GM12878 (cell line): Measurements from ENCODE around the gene NOL4L. TPM values are rescaled to one million over a fixed set of nuclear protein-coding genes. Genes with fewer than 3 reads are reported as not detected.

Source experiments
- ATAC-seq: fragments of 200-7000 bp; cut with Tn5 transposase; 3 replicates; pipeline ENCODE4 v1.9.1; 2020; ENCODE audit warnings: mild to moderate bottlenecking, moderate library complexity
- BruUV-seq: library from RNA; stranded (reverse); fragments of 400-500 nt; replicated peaks from 2 replicates; lab custom pipeline; 2021; lab: Mats Ljungman, UMichigan
- CTCF ChIA-PET: fragments of 300-600 bp; sonication (Branson Sonifier 250); formaldehyde crosslinking; extraction: SDS; loops from one replicate; lab custom pipeline; 2021; ENCODE audit warnings: inconsistent platforms; lab: Yijun Ruan, JAX
- POLR2A ChIA-PET: fragments of 350-600 bp; formaldehyde crosslinking; extraction: SDS; loops from one replicate; lab custom pipeline; 2021; ENCODE audit warnings: inconsistent platforms; lab: Charles Lee
- RAD21 ChIA-PET: fragments of 300-600 bp; sonication (Branson Sonifier 250); formaldehyde crosslinking; loops from one replicate; lab custom pipeline; 2023; ENCODE audit warnings: antibody characterized with exemption; ENCODE audit not compliant: unreplicated experiment; lab: Charles Lee
- SMC1A ChIA-PET: fragments of 300-600 bp; sonication (Branson Sonifier 250); formaldehyde crosslinking; loops from one replicate; lab custom pipeline; 2023; ENCODE audit not compliant: unreplicated experiment, uncharacterized antibody; lab: Charles Lee
- DNase-seq: peaks from one replicate; pipeline ENCODE4 v3.0.0-alpha.2; 2011; ENCODE audit warnings: low read depth, low spot score
- FAIRE-seq: peaks from 3 replicates; lab custom pipeline; 2011; peaks lifted over from hg19 to GRCh38; lab: Jason Lieb, UNC
- H2AFZ ChIP-seq: 2 replicates; pipeline ENCODE4 v1.6.0; 2011; ENCODE audit warnings: low read depth, low read length, control low read depth; ENCODE audit not compliant: control insufficient read depth
- H3K27ac ChIP-seq: 2 replicates; pipeline ENCODE4 v1.5.1; 2011; ENCODE audit warnings: control low read depth; ENCODE audit not compliant: control insufficient read depth, insufficient read depth
- H3K27me3 ChIP-seq, 2 experiments: replicated peaks in 1 of 2; 2 replicates each; pipeline versions ENCODE4 v1.6.0 to v1.6.1; 2011; ENCODE audit warnings: low read length in 1 of 2; ENCODE audit not compliant: control insufficient read depth in 2 of 2, insufficient read depth in 2 of 2
- H3K36me3 ChIP-seq, 2 experiments: 2 replicates each; pipeline ENCODE4 v1.5.1; 2011; ENCODE audit warnings: low read length in 1 of 2; ENCODE audit not compliant: control insufficient read depth in 2 of 2, insufficient read depth in 2 of 2
- H3K4me1 ChIP-seq: 2 replicates; pipeline ENCODE4 v1.6.1; 2011; ENCODE audit warnings: mild to moderate bottlenecking, low read length, moderate library complexity, mixed read lengths; ENCODE audit not compliant: control insufficient read depth, insufficient read depth
- H3K4me2 ChIP-seq: 2 replicates; pipeline ENCODE4 v1.6.0; 2011; ENCODE audit warnings: control low read depth; ENCODE audit not compliant: control insufficient read depth, insufficient read depth
- H3K4me3 ChIP-seq: fragments of 200-600 bp; sonication (generic); 2 replicates; pipeline ENCODE4 v1.5.1; 2016
- H3K79me2 ChIP-seq: 2 replicates; pipeline ENCODE4 v1.6.0; 2011; ENCODE audit warnings: low read length; ENCODE audit not compliant: control insufficient read depth, insufficient read depth
- H3K9ac ChIP-seq: 2 replicates; pipeline ENCODE4 v1.8.0; 2011; ENCODE audit warnings: low read length, control low read depth, mixed read lengths; ENCODE audit not compliant: control insufficient read depth, insufficient read depth
- H3K9me3 ChIP-seq: replicated peaks from 3 replicates; pipeline ENCODE4 v1.5.1; 2011; ENCODE audit warnings: mild to moderate bottlenecking, low read length; ENCODE audit not compliant: control insufficient read depth, insufficient read depth
- H4K20me1 ChIP-seq: 2 replicates; pipeline ENCODE4 v1.6.0; 2011; ENCODE audit not compliant: control insufficient read depth, insufficient read depth
- HDAC2 ChIP-seq: fragments of 200-600 bp; sonication (generic); IDR thresholded peaks from 2 replicates; pipeline ENCODE4 v1.6.1; 2017
- KAT2A ChIP-seq: conservative IDR thresholded peaks from 2 replicates; pipeline ENCODE4 v1.6.1; 2011; ENCODE audit warnings: low read depth, low read length; ENCODE audit not compliant: control insufficient read depth
- LARP7 ChIP-seq: fragments of 450-650 bp; IDR thresholded peaks from 2 replicates; pipeline ENCODE4 v1.6.1; 2017; ENCODE audit warnings: mild to moderate bottlenecking
- MXI1 ChIP-seq: fragments of 150-350 bp; IDR thresholded peaks from 2 replicates; pipeline ENCODE4 v1.6.1; 2011; ENCODE audit warnings: low read depth, mild to moderate bottlenecking, inconsistent platforms, low read length, improper control_type of control experiment
- NFXL1 ChIP-seq: fragments of 450-650 bp; IDR thresholded peaks from 2 replicates; pipeline ENCODE4 v1.6.1; 2017; ENCODE audit warnings: antibody characterized with exemption, mild to moderate bottlenecking, borderline replicate concordance
- NR2C1 ChIP-seq: fragments of 450-650 bp; IDR thresholded peaks from 2 replicates; pipeline ENCODE4 v1.6.1; 2017; ENCODE audit warnings: antibody characterized with exemption, mild to moderate bottlenecking, moderate library complexity
- POLR2AphosphoS2 ChIP-seq: IDR thresholded peaks from 2 replicates; pipeline ENCODE4 v1.6.1; 2011; ENCODE audit warnings: low read depth, mild to moderate bottlenecking, low read length, improper control_type of control experiment, moderate library complexity
- SMAD5 ChIP-seq: IDR thresholded peaks from 2 replicates; pipeline ENCODE4 v1.6.1; 2016; ENCODE audit warnings: antibody characterized with exemption, low read depth
- TCF3 ChIP-seq: IDR thresholded peaks from 2 replicates; pipeline ENCODE4 v1.6.1; 2012; ENCODE audit warnings: low read depth, mild to moderate bottlenecking, low read length, borderline replicate concordance; ENCODE audit not compliant: insufficient read depth
- ZNF207 ChIP-seq: fragments of 450-650 bp; IDR thresholded peaks from 2 replicates; pipeline ENCODE4 v1.6.1; 2014; ENCODE audit warnings: antibody characterized with exemption, mild to moderate bottlenecking, borderline replicate concordance
- WGBS: methylation state at CpG from one replicate; pipeline ENCODE4 v1.1.6; 2016; ENCODE audit warnings: low lambda C conversion rate; ENCODE audit not compliant: insufficient replicate concordance, insufficient coverage; ENCODE audit errors: missing lambda C conversion rate; 5-methylcytosine and 5-hydroxymethylcytosine counted together
- in situ Hi-C: fragments of 300-500 bp; cut with MboI; formaldehyde crosslinking; loops from 9 replicates; pipeline ENCODE4 v1.14.3; 2018; ENCODE audit warnings: mixed read lengths
- intact Hi-C: fragments of 100-400 bp; cut with micrococcal nuclease; formaldehyde crosslinking; loops from one replicate; pipeline ENCODE4 v1.14.2; 2022; ENCODE audit not compliant: unreplicated experiment
- polyA plus RNA-seq, 11 experiments: library from polyadenylated mRNA; depleted of rRNA in 4 of 11; unstranded in 6 of 11; stranded (reverse) in 5 of 11; fragments of >200 nt; fragmentation: Nextera tagmentation in 4 of 11; fragmentation: Illumina TruSeq in 1 of 11; extraction: Ambion mirVana in 4 of 11; extraction: Trizol in 1 of 11; gene quantifications; 1 replicate in 1 of 11; 2 replicates in 10 of 11; pipeline versions ENCODE4 v1.2.1 to v1.2.3, GENCODE V29; 2011 to 2016; ENCODE audit warnings: inconsistent platforms in 2 of 11, missing spikeins in 2 of 11, low read depth in 1 of 11
- total RNA-seq, 4 experiments: library from RNA; depleted of rRNA in 3 of 4; stranded (reverse); fragments of >200 nt in 3 of 4; fragmentation: Illumina TruSeq in 1 of 4; extraction: Trizol in 1 of 4; gene quantifications; 2 replicates each; pipeline versions ENCODE4 v1.2.1 to v1.2.3, GENCODE V29; 2013 to 2021

The NOL4L gene
- total and polyA plus RNA-seq, 10 of the 15 experiments (the other 5 are each of a cell fraction or from before 2014, with no cell fraction given) = 2.3 to 24.0 (median 8.0) TPM

DNA sequence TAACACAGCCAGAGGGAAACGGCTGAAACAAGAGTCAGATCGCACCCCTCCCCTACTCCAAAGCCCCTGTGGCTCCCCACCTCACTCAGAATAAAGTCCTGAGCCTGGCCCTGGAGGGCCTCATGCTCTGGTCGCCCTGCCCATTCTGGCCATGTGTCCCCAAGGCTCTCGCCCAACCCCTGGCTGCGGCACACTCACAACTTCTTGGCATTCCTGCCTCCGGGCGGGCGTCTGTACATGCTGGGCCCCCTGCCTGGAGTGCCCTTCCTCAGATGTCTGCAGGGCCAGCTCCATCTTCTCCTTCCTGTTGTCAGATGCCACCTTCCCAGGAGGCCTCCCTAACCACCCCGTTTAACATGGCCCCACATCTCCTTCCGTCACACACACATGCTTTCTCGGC, 17.1 kb upstream of the NOL4L start:
- Histone ChIP-seq H3K36me3 (no peaks in the 10 kb centered on the region), H3K4me2 (no peak overlapping the region), H4K20me1 (no peaks in the 10 kb centered on the region), H3K9me3 (no peaks in the 10 kb centered on the region), H3K79me2 (no peaks in the 10 kb centered on the region), H2AFZ (no peak overlapping the region), H3K27ac (no peak overlapping the region), H3K4me3 (no peak overlapping the region), H3K9ac (no peak overlapping the region), H3K4me1 (peaks cover 14% of the 10 kb centered on the region), H3K27me3 (no peaks in the 10 kb centered on the region)
- no peak for DNase-seq
- TF ChIP-seq POLR2AphosphoS2 (no peak), KAT2A (no peak), TCF3 (no peak)
- no peak for ATAC-seq
- SMC1A ChIA-PET = no interaction called here
- FAIRE-seq = no peak
- RAD21 ChIA-PET = interaction anchor here (1.5 to 2.6 kb wide), 2 partner anchors 25 to 49 kb away, joined by 3 to 9 read pairs; no protein-coding TSS in a partner anchor
- intact Hi-C loops = no loop called here
- CTCF ChIA-PET = no interaction called here
- no TSS peak for BruUV-seq
- in situ Hi-C loops = no loop called here
- POLR2A ChIA-PET = interaction anchor here (1.0 kb wide), 1 partner anchor 15 kb away, joined by 3 read pairs; no protein-coding TSS in a partner anchor
- 75% methylated on average over 11 of the region's 11 CpGs for WGBS

DNA sequence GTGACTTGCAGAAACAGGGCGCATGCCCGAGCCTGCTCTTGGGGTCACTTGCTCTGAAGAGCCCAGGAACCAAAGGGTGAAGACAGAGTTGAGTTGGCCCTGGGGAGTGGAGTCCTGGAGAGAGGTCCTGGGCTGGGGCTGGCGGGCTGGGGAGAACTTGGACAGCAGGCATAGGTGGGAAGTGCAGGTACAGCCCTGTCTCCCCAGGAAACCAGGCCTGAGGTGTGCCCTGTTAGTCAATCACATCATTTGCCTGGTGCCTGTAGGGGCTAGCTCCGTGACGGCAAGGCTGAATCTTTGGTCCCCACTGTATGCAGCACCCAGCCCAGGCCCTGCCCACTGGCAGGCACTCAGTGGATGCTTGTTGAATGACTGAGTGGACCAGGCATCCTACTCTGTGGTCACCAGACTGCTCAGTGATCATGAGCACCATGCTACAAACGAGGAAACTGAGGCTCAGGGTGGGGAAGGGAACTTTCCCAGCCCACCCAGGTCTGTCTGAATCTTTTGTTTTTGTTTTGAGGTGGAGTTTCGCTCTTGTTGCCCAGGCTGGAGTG, 15.6 kb upstream of the NOL4L start:
- WGBS = 49% methylated on average over 7 of the region's 7 CpGs
- no peak overlapping the region for H3K4me2 ChIP-seq
- TF ChIP-seq LARP7 = no peak
- no peak for TF ChIP-seq NR2C1
- no peak for TF ChIP-seq HDAC2
- TF ChIP-seq MXI1 = no peak
- no peak for TF ChIP-seq ZNF207
- no peak for TF ChIP-seq NFXL1
- no peak for TF ChIP-seq SMAD5
- SMC1A ChIA-PET = no interaction called here
- H3K79me2 ChIP-seq = no peaks in the 10 kb centered on the region
- intact Hi-C loops = no loop called here
- BruUV-seq = no TSS peak
- RAD21 ChIA-PET = no interaction called here
- H3K27me3 ChIP-seq = no peaks in the 10 kb centered on the region
- H3K9me3 ChIP-seq = no peaks in the 10 kb centered on the region
- no peak overlapping the region for H3K9ac ChIP-seq
- no peak for FAIRE-seq
- POLR2A ChIA-PET = no interaction called here
- H3K36me3 ChIP-seq = no peaks in the 10 kb centered on the region
- H3K4me3 ChIP-seq = no peak overlapping the region
- CTCF ChIA-PET = no interaction called here
- H3K4me1 ChIP-seq = peaks cover 24% of the 10 kb centered on the region
- no peaks in the 10 kb centered on the region for H4K20me1 ChIP-seq
- H2AFZ ChIP-seq = no peak overlapping the region
- in situ Hi-C loops = no loop called here
- no peak overlapping the region for H3K27ac ChIP-seq
- no peak for DNase-seq
- ATAC-seq = no peak
